C1 segment of cervical spinal cord (tissue), 14 donors: Measurements from ENCODE around the gene MAST4.

Source experiments
- DNase-seq, 14 donors: peaks; one replicate each; lab custom pipeline; 2025; lab: John Stamatoyannopoulos, UW

Gene MAST4

GRCh38 chr5:66841264-66841663 is 245.1 kb downstream of the MAST4 start:
- DNase-seq = no peak

GRCh38 chr5:66842540-66842939 is 246.3 kb downstream of the MAST4 start:
- DNase-seq = no peak

- no peak for DNase-seq
Observed at GRCh38 chr5:66843065-66843464, 246.9 kb downstream of the MAST4 start.

- no peak for DNase-seq
Observed at GRCh38 chr5:66848749-66849641, 252.8 kb downstream of the MAST4 start.

- no peak for DNase-seq
Observed at GRCh38 chr5:66849803-66850202, 253.6 kb downstream of the MAST4 start.

- DNase-seq = no peak
Observed at GRCh38 chr5:66850354-66851075, 254.3 kb downstream of the MAST4 start.

- no peak for DNase-seq
Observed at GRCh38 chr5:66851306-66851705, 255.1 kb downstream of the MAST4 start.

GRCh38 chr5:66854416-66854815 is 258.2 kb downstream of the MAST4 start:
- DNase-seq = no peak

GRCh38 chr5:66856041-66856805 is 260.0 kb downstream of the MAST4 start:
- DNase-seq = no peak

- DNase-seq = no peak
Observed at GRCh38 chr5:66859526-66859925, 263.3 kb downstream of the MAST4 start.

GRCh38 chr5:66860199-66860975 is 264.2 kb downstream of the MAST4 start:
- no peak for DNase-seq

GRCh38 chr5:66861402-66861801 is 265.2 kb downstream of the MAST4 start:
- no peak for DNase-seq

GRCh38 chr5:66862020-66862419 is 265.8 kb downstream of the MAST4 start:
- no peak for DNase-seq

GRCh38 chr5:66863243-66864170 is 267.3 kb downstream of the MAST4 start:
- no peak for DNase-seq

GRCh38 chr5:66864240-66864884 is 268.2 kb downstream of the MAST4 start:
- no peak for DNase-seq

- DNase-seq = no peak
Observed at GRCh38 chr5:66867618-66868322, 271.6 kb downstream of the MAST4 start.

GRCh38 chr5:66869347-66869746 is 273.2 kb downstream of the MAST4 start:
- no peak for DNase-seq

- no peak for DNase-seq
Observed at GRCh38 chr5:66870708-66871107, 274.5 kb downstream of the MAST4 start.

- no peak for DNase-seq
Observed at GRCh38 chr5:66871651-66872050, 275.5 kb downstream of the MAST4 start.
